Activated naive CD8-positive, alpha-beta T cell treated with anti-CD3 and anti-CD28 coated beads, Interleukin-2, amount 50 U/mL, for 16 hours (primary cell): ENCODE results near the gene ADAMTSL3.

ENCODE experiments used
- DNase-seq: peaks from one replicate; pipeline ENCODE4 v3.0.0-alpha.2; 2020; ENCODE audit warnings: low read depth, low spot score

ADAMTSL3 gene

GRCh38 chr15:83653639-83654378 is at the start of gene ADAMTSL3:
ADAMTSL3 (plus strand) TSS chr15:83654123; CDS start chr15:83655762, 1,639 bp downstream.
- no peak for DNase-seq

- DNase-seq, result no peak
Measured at GRCh38 chr15:83604549-83604948, 49.4 kb upstream of the ADAMTSL3 start.

GRCh38 chr15:83605111-83605945 is 48.6 kb upstream of the ADAMTSL3 start:
- DNase-seq, result no peak

- DNase-seq, result no peak
Measured at GRCh38 chr15:83610132-83610531, 43.8 kb upstream of the ADAMTSL3 start.

GRCh38 chr15:83610901-83611685 is 42.8 kb upstream of the ADAMTSL3 start:
- no peak for DNase-seq

- no peak for DNase-seq
Measured at GRCh38 chr15:83612226-83612625, 41.7 kb upstream of the ADAMTSL3 start.

- no peak for DNase-seq
Measured at GRCh38 chr15:83612898-83613635, 40.9 kb upstream of the ADAMTSL3 start.

GRCh38 chr15:83613714-83614113 is 40.2 kb upstream of the ADAMTSL3 start:
- DNase-seq, result no peak

GRCh38 chr15:83616840-83617239 is 37.1 kb upstream of the ADAMTSL3 start:
- no peak for DNase-seq

- DNase-seq, result no peak
Measured at GRCh38 chr15:83626171-83626802, 27.6 kb upstream of the ADAMTSL3 start.

GRCh38 chr15:83631534-83631933 is 22.4 kb upstream of the ADAMTSL3 start:
- DNase-seq, result no peak

- DNase-seq, result no peak
Measured at GRCh38 chr15:83643201-83643600, 10.7 kb upstream of the ADAMTSL3 start.

GRCh38 chr15:83644439-83644838 is 9.5 kb upstream of the ADAMTSL3 start:
- DNase-seq, result no peak

- no peak for DNase-seq
Measured at GRCh38 chr15:83650831-83651230, 3.1 kb upstream of the ADAMTSL3 start.

GRCh38 chr15:83651541-83651940 is 2.4 kb upstream of the ADAMTSL3 start:
- no peak for DNase-seq

- no peak for DNase-seq
Measured at GRCh38 chr15:83652626-83653204, 1.2 kb upstream of the ADAMTSL3 start.

GRCh38 chr15:83653288-83653638 is 660 bp upstream of the ADAMTSL3 start:
- no peak for DNase-seq

- DNase-seq, result no peak
Measured at GRCh38 chr15:83654379-83655236, 685 bp downstream of the ADAMTSL3 start.

- DNase-seq, result no peak
Measured at GRCh38 chr15:83655237-83655616, 1.3 kb downstream of the ADAMTSL3 start.

GRCh38 chr15:83656192-83656591 is 2.3 kb downstream of the ADAMTSL3 start:
- no peak for DNase-seq
